HG03039 (cell line): ENCODE measurements around the gene GNAQ.

Experiments
- ATAC-seq: cut with Tn5 transposase; IDR thresholded peaks from one replicate; pipeline ENCODE4 v1.9.1; 2021; ENCODE audit warnings: mild to moderate bottlenecking, moderate library complexity; ENCODE audit not compliant: unreplicated experiment

Gene GNAQ

DNA sequence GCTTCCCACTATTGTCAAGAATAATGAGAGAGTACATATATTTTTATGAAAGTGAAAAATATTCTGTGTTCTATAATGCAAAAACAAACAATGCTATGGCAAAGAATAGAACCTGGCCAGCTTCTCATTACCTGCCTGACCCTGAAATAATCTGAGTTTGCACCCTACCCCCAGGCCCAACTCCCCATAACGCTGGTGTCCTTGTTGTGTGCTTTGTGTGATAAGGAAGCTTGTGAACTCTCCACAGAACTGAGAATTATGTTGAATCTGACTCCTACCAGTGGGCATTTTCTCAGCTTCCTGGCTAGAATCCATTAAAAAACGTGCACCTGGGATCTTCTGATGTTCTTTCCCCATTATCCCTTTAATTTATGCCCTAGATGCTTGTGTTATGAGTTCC is 205.5 kb downstream of the GNAQ start:
- no peak for ATAC-seq

DNA sequence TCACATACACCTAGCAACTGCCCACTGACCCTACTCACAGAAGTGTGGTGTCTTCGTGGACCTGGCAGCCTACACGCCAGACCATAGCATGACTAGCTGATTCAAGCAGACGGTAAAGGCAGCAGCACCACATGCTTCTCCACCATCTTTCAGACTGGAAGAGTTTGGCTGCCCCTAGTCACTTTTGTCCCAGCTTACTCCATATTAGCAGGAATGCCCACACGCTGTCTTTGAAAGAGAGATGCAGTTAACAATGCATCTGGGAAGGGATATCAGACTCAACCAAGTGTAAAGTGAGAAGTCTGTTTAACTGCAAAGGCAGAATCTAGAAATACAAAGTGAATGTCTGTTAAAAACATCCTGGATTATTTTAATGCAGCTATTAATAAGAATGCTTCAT is 206.2 kb downstream of the GNAQ start:
- ATAC-seq, result no peak

GRCh38 chr9:77820293-77820954 is 211.2 kb downstream of the GNAQ start:
- ATAC-seq, result no peak

DNA sequence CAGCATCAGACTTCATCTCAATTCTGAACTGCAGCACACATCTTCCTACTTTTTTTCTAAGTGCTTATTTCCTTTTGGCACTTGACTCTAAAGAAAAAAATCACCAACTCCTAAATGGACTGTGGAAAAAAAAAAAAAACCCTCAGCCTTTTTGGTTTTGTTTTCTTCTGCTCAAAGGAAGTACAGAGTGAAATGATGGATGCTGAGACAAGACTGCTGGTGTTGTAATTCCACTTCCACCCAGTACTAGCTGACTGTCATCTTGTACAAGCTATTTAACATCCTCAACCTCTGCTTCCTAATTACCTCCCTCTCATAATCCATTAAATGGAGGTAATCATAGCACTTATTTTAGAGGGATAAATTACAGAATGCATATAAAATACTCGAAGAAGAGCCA is 212.0 kb downstream of the GNAQ start:
- ATAC-seq, result no peak

DNA sequence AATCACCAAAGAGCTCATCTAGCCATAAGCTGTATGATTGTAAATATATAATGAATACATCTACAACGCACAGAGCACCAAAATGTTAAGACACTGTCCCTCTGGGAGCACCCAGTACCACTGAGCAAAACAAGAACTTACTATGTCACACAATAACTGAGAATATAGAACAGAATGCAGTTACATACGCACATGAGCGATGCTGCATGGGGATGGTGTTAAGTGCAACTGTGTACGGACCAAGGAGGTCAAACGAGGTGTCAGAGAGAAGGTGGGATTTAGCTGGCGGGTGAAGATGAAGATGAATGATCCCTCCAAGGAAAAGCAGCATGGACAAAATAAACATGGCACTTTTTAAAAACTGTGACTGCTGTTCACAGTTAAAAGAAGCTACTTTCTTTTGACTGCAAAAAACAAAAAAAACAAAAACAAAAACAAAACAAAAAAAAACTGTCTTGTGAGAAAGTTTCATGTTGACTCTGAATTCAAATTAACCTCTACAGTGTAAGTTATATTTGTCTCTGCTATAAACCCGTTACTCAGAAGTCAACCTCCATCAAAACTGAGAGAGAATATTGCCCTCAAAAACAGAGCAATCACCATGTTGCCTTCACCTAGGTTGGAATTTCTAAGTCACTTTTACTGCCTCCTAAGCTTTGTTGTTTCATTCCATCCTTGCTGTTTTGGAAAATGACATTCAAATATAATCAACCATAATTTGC is 213.9 kb downstream of the GNAQ start:
- ATAC-seq, result no peak

DNA sequence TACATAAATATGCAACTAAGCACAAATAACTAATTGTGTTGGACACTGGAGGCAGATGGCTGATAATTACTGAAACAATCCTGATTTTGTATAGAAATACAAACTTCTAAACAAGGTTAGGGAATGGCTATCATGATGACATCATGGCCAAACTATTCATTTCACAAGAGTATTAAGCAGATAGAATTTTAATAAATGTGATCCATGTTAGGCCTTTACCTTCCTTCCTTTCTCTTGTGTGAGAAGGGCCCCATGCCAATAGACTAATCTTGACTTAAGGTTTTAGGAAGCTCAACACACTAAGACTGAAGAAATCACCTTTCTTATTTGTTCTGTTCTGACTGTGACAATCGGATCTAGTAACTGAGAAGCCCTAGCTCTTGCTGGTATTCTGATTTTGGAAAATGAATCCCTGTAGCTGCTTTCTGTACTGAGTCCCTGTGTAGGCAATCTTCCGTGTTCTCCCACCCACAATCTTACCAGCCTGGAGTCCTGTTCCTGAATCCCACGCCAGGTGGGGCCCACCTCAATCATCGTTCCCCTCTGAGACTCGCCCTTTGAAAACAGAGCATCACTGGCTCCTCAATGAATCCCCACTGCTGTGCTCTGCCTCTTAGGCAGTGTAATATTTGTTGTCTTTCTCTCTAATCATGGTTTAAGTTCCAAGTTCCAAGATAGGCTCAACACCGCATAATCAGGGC is 214.8 kb downstream of the GNAQ start:
- no peak for ATAC-seq

- ATAC-seq, result no peak
Measured at GRCh38 chr9:77815260-77815659, 216.4 kb downstream of the GNAQ start.

GRCh38 chr9:77811832-77812231 is 219.8 kb downstream of the GNAQ start:
- no peak for ATAC-seq

DNA sequence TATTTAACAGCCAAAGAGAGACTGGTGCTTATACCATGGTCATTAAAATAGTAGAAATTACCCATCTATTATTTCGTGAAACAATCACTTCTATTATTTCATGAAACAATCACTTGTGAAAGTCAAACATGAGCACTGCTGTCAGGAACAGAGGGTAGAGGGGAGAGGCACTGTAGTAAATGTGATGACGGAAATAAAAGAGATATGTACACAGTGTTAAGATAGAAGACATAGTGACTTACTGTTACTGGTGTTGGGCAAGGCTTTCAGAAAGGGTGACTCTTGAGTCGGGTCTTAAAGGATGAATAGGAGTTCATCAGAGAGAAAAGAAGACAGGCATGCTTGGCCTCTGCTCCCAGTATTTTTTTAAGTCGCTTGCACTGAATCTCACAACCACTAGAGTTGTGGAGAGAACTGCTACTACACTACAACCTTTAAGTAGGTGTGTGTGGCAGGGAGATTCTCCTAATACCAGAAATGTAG is 220.9 kb downstream of the GNAQ start:
- ATAC-seq, result no peak

GRCh38 chr9:77810047-77810446 is 221.6 kb downstream of the GNAQ start:
- no peak for ATAC-seq

DNA sequence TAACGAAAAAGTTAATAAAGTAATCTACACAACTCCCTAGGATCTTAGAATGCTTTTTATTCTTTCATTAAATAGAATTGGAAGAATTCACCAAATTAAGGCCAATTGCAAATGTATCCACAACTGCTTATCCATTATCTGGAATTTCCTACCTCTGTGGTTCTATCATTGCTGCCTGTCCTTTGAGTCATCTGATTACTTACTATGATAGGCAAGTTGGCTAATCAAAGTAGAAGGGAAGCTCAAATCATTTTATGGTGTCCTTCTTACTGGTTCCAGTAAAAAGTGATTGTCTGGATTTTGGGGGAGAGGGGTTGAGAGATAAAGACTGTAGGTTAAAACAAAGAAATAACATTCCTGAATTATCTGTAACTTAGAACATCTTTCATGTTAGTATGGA is 222.1 kb downstream of the GNAQ start:
- ATAC-seq, result no peak

GRCh38 chr9:77808751-77809081 is 222.9 kb downstream of the GNAQ start:
- no peak for ATAC-seq

GRCh38 chr9:77807846-77808750 is 223.5 kb downstream of the GNAQ start:
- no peak for ATAC-seq

GRCh38 chr9:77807281-77807683 is 224.3 kb downstream of the GNAQ start:
- no peak for ATAC-seq

GRCh38 chr9:77806741-77807140 is 224.9 kb downstream of the GNAQ start:
- no peak for ATAC-seq

GRCh38 chr9:77805810-77806209 is 225.8 kb downstream of the GNAQ start:
- ATAC-seq, result no peak

GRCh38 chr9:77803423-77803822 is 228.2 kb downstream of the GNAQ start:
- no peak for ATAC-seq

DNA sequence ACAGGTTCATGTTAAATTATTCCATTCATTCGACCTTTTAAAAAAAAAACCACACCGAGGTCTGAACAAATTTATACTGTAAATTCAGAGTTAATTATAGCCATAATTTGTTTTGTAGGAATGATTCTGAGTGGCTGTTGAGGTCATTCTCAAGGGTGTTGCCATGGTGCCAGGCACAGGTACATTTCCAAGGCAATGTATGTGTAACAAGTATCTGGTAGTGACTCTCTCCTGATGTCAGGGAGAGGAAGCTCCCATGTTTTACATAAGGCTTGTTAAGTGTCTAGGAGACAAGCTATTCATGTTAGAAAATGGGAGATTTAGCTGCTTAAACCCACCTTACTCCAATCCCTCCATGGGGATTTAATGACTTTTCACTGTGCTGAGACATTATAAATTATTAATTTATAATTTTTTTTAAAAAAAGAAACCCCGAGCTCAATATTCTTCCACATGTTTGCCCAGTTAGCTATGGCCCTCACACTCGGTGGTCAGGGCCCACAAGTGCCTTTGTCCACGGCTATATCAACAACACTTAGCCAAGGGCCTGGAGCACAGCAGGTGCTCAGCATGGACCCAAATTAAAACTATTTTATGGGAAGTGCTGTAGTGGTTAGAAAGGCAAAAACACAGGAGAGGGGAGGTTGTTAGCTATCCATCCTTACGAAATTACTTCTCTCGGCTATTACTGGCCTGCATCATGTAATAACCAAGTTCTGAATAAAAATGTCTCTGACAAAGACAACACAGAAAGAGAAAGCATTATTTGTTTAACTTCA is 228.9 kb downstream of the GNAQ start:
- no peak for ATAC-seq

- no peak for ATAC-seq
Measured at GRCh38 chr9:77802064-77802463, 229.5 kb downstream of the GNAQ start.

DNA sequence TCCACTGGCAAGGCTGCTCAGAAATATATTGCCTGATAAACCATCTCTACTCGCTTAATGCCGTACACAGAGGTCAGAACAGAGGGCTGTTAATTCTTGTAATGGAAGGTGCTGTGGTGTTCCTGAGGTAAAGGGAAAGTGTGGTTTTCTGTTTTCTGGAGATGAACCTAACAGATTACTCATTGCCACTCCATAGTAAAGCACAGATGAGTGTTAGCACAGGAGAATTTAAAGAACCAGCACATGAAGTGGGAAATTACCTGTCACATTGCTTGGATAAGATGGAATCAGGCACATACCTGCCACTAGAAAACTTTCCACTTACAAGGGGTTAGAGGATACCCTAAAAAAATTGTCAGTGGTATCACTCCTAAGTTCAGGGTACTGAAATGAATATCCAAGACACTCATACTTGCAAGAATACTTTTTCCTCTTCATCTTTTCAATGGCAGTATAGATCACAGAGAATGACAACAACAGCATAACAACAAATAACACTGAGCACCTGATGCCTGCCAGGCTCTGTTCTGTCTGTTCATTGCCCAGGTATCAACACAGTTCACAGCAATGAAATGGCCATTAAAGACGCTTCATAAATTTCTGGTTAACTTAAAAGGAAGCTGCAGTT is 230.6 kb downstream of the GNAQ start:
- ATAC-seq, result no peak
